Aorta (tissue), 5 donors: ENCODE data around the gene KRT73. TPM values are rescaled to one million over a fixed set of nuclear protein-coding genes. Genes with fewer than 3 reads are reported as not detected.

Experiments
- ATAC-seq: fragments of 200-7000 bp; cut with Tn5 transposase; one replicate; pipeline ENCODE4 v1.9.1; 2022; ENCODE audit warnings: moderate library complexity; ENCODE audit not compliant: low FRiP score
- DNase-seq, 2 donors: peaks; one replicate each; pipeline ENCODE4 v3.0.0-alpha.2; 2020
- H3K27ac ChIP-seq, 2 donors: one replicate each; pipeline ENCODE4 v1.5.1; 2013; ENCODE audit warnings: low read length in 2 of 2, mild to moderate bottlenecking in 2 of 2, moderate library complexity in 2 of 2, control low read depth in 1 of 2, inconsistent platforms in 1 of 2, low read depth in 1 of 2
- H3K27me3 ChIP-seq, 2 donors: one replicate each; pipeline ENCODE4 v1.6.1; 2013; ENCODE audit warnings: control low read depth in 1 of 2, low read length in 1 of 2, mild to moderate bottlenecking in 1 of 2, moderate library complexity in 1 of 2; ENCODE audit not compliant: insufficient read depth in 2 of 2, control insufficient read depth in 1 of 2
- H3K36me3 ChIP-seq, 2 donors: one replicate each; pipeline ENCODE4 v1.6.1; 2013; ENCODE audit warnings: control low read depth in 1 of 2, low read length in 1 of 2, mild to moderate bottlenecking in 1 of 2; ENCODE audit not compliant: insufficient read depth in 2 of 2, control insufficient read depth in 1 of 2
- H3K4me1 ChIP-seq, 2 donors: one replicate each; pipeline ENCODE4 v1.6.1; 2013; ENCODE audit warnings: low read length in 2 of 2, control low read depth in 1 of 2, mild to moderate bottlenecking in 1 of 2, moderate library complexity in 1 of 2; ENCODE audit not compliant: insufficient read depth in 2 of 2, control insufficient read depth in 1 of 2
- H3K4me3 ChIP-seq, 2 donors: one replicate each; pipeline ENCODE4 v1.5.1; 2013; ENCODE audit warnings: low read length in 2 of 2, control low read depth in 1 of 2, mild to moderate bottlenecking in 1 of 2
- H3K9me3 ChIP-seq: one replicate; pipeline ENCODE4 v1.6.1; 2013; ENCODE audit warnings: mild to moderate bottlenecking, low read length; ENCODE audit not compliant: control insufficient read depth
- WGBS, 2 donors: extraction: QIAGEN DNeasy Blood & Tissue Kit; methylation state at CpG; one replicate each; pipeline ENCODE4 v1.1.7; 2013; 5-methylcytosine and 5-hydroxymethylcytosine counted together
- intact Hi-C, 2 donors: fragments of 100-400 bp; cut with DNase I; formaldehyde crosslinking; loops; one replicate each; pipeline versions ENCODE4 v1.14.2 to v1.15.0; 2022
- polyA plus RNA-seq, 2 donors: library from polyadenylated mRNA; stranded (reverse); fragments of 200-250 nt; gene quantifications; one replicate each; pipeline ENCODE4 v1.2.3, GENCODE V29; 2013
- total RNA-seq, 2 donors: library from RNA; stranded (reverse); fragmentation: NEBNext Ultra II Directional; extraction: Animal tissue kit (Norgen Biotek cat#: 25700); gene quantifications; one replicate each; pipeline ENCODE4 v1.2.1, GENCODE V29; 2021
- donor health status: healthy with polysubstance abuse.
- donor health status: Bipolar disorder and iron deficiency.
- donor health status: DM: no; HTN: no; CAD: no.
- donor health status: DM: no; HTN: no; CAD: no.
- donor health status: DM: yes; HTN: yes; CAD: no.

Gene KRT73
- total and polyA plus RNA-seq, 4 donors = not detected

GRCh38 chr12:52637299-52637698, 18.9 kb upstream of the KRT73 start:
- intact Hi-C loops = no loop called here
- H3K27me3 ChIP-seq = no peaks in the 10 kb centered on the region
- no peak for ATAC-seq
- no peak overlapping the region for H3K27ac ChIP-seq
- no peaks in the 10 kb centered on the region for H3K36me3 ChIP-seq
- no peaks in the 10 kb centered on the region for H3K4me1 ChIP-seq
- 64 to 73% methylated on average over 4 of the region's 4 CpGs for WGBS, 2 donors
- H3K9me3 ChIP-seq = no peaks in the 10 kb centered on the region
- DNase-seq = no peak
- H3K4me3 ChIP-seq = no peak overlapping the region

- H3K27ac ChIP-seq = no peak overlapping the region
- H3K27me3 ChIP-seq = no peaks in the 10 kb centered on the region
- intact Hi-C loops = no loop called here
- 85 to 86% methylated on average over 5 of the region's 5 CpGs for WGBS, 2 donors
- H3K36me3 ChIP-seq = no peaks in the 10 kb centered on the region
- H3K4me1 ChIP-seq = no peaks in the 10 kb centered on the region
- H3K4me3 ChIP-seq = no peak overlapping the region
- H3K9me3 ChIP-seq = no peaks in the 10 kb centered on the region
- ATAC-seq (no peak), DNase-seq (no peak)
Measured at GRCh38 chr12:52636592-52637258, 18.4 kb upstream of the KRT73 start.

- intact Hi-C loops = no loop called here
- H3K4me3 ChIP-seq = no peak overlapping the region
- H3K27me3 ChIP-seq = no peaks in the 10 kb centered on the region
- DNase-seq (no peak), ATAC-seq (no peak)
- H3K27ac ChIP-seq = no peak overlapping the region
- 82% methylated on average over 6 of the region's 6 CpGs for WGBS, 2 donors
- H3K36me3 ChIP-seq = no peaks in the 10 kb centered on the region
- H3K4me1 ChIP-seq = no peaks in the 10 kb centered on the region
- no peaks in the 10 kb centered on the region for H3K9me3 ChIP-seq
Measured at GRCh38 chr12:52636189-52636588, 17.8 kb upstream of the KRT73 start.

GRCh38 chr12:52634266-52635056, 16.1 kb upstream of the KRT73 start:
- intact Hi-C loops = no loop called here
- Histone ChIP-seq H3K4me3 (no peak overlapping the region), H3K9me3 (no peaks in the 10 kb centered on the region), H3K36me3 (no peaks in the 10 kb centered on the region), H3K27ac (no peak overlapping the region), H3K27me3 (no peaks in the 10 kb centered on the region), H3K4me1 (no peaks in the 10 kb centered on the region)
- WGBS, 2 donors = 19 to 24% methylated on average over 6 to 7 of the region's 7 CpGs
- no peak for DNase-seq
- ATAC-seq = no peak

GRCh38 chr12:52633383-52633782, 15.0 kb upstream of the KRT73 start:
- WGBS, 2 donors = 70 to 76% methylated on average over 4 of the region's 4 CpGs
- ATAC-seq (no peak), DNase-seq (no peak)

GRCh38 chr12:52632656-52633055, 14.3 kb upstream of the KRT73 start:
- ATAC-seq = no peak

More at GRCh38 chr12:52633383-52633782, 15.0 kb upstream of the KRT73 start:
- intact Hi-C loops = no loop called here
- Histone ChIP-seq H3K27me3 (no peaks in the 10 kb centered on the region), H3K4me3 (no peak overlapping the region), H3K4me1 (no peaks in the 10 kb centered on the region), H3K27ac (no peak overlapping the region), H3K9me3 (no peaks in the 10 kb centered on the region), H3K36me3 (no peaks in the 10 kb centered on the region)

GRCh38 chr12:52631676-52632459, 13.5 kb upstream of the KRT73 start:
- no peaks in the 10 kb centered on the region for H3K9me3 ChIP-seq
- ATAC-seq = no peak
- intact Hi-C loops = no loop called here
- 84 to 89% methylated on average over 6 of the region's 6 CpGs for WGBS, 2 donors
- no peak overlapping the region for H3K27ac ChIP-seq
- no peak for DNase-seq
- no peaks in the 10 kb centered on the region for H3K4me1 ChIP-seq
- H3K4me3 ChIP-seq = no peak overlapping the region
- no peaks in the 10 kb centered on the region for H3K27me3 ChIP-seq
- H3K36me3 ChIP-seq = no peaks in the 10 kb centered on the region

More at GRCh38 chr12:52632656-52633055, 14.3 kb upstream of the KRT73 start:
- no peak for DNase-seq
- H3K27ac ChIP-seq = no peak overlapping the region
- no peaks in the 10 kb centered on the region for H3K4me1 ChIP-seq
- H3K27me3 ChIP-seq = no peaks in the 10 kb centered on the region
- no peak overlapping the region for H3K4me3 ChIP-seq
- WGBS, 2 donors = 79 to 82% methylated on average over 4 of the region's 4 CpGs
- no peaks in the 10 kb centered on the region for H3K9me3 ChIP-seq
- intact Hi-C loops = no loop called here
- no peaks in the 10 kb centered on the region for H3K36me3 ChIP-seq

GRCh38 chr12:52631264-52631663, 12.9 kb upstream of the KRT73 start:
- Histone ChIP-seq H3K27me3 (no peaks in the 10 kb centered on the region), H3K9me3 (no peaks in the 10 kb centered on the region), H3K36me3 (no peaks in the 10 kb centered on the region), H3K4me1 (no peaks in the 10 kb centered on the region), H3K27ac (no peak overlapping the region), H3K4me3 (no peak overlapping the region)
- WGBS, 2 donors = 65 to 74% methylated on average over 4 of the region's 4 CpGs
- DNase-seq (no peak), ATAC-seq (no peak)
- intact Hi-C loops = no loop called here
